Measurements from ENCODE around the gene USP33. TPM values are rescaled to one million over a fixed set of nuclear protein-coding genes. Genes with fewer than 3 reads are reported as not detected.

The USP33 gene
- total RNA-seq, result 65.4 and 67.1 TPM in 2 replicates

GRCh38 chr1:77759071-77760028 is at the start of gene USP33:
Gene USP33, minus strand, starts transcription at chr1:77759852. Its CDS starts 18,155 bp downstream, at chr1:77741697.

GRCh38 chr1:77779529-77780281 is 20.1 kb upstream of the USP33 start, which contains the start of gene MIGA1:
Gene MIGA1, plus strand, starts transcription at chr1:77779649. Its CDS starts 3,604 bp downstream, at chr1:77783253.

GRCh38 chr1:77682460-77683159 is 77.0 kb downstream of the USP33 start, which contains the start of gene ZZZ3:
Gene ZZZ3, minus strand, starts transcription at chr1:77682658. Its CDS starts 49,304 bp downstream, at chr1:77633354.

Other genes starting within 250 kb of the USP33 start
- 45.8 and 61.7 TPM in 2 replicates for gene ZZZ3, start 77.2 kb downstream of the USP33 start, total RNA-seq
- gene MIGA1, start 19.8 kb upstream of the USP33 start, total RNA-seq, result 11.9 and 14.3 TPM in 2 replicates
- gene NEXN, start 128.8 kb upstream of the USP33 start, total RNA-seq, result 11.2 and 26.5 TPM in 2 replicates
- 106 and 115 TPM in 2 replicates for gene FUBP1, start 219.2 kb upstream of the USP33 start, total RNA-seq
- 71.5 and 72.1 TPM in 2 replicates for gene DNAJB4, start 245.1 kb upstream of the USP33 start, total RNA-seq